ENCODE measurements around the gene DENND1A. TPM values are rescaled to one million over a fixed set of nuclear protein-coding genes. Genes with fewer than 3 reads are reported as not detected.

DENND1A gene
- total RNA-seq, 4 donors from 2014 or later: 19.2 to 26.9 (median 24.0) TPM

DNA sequence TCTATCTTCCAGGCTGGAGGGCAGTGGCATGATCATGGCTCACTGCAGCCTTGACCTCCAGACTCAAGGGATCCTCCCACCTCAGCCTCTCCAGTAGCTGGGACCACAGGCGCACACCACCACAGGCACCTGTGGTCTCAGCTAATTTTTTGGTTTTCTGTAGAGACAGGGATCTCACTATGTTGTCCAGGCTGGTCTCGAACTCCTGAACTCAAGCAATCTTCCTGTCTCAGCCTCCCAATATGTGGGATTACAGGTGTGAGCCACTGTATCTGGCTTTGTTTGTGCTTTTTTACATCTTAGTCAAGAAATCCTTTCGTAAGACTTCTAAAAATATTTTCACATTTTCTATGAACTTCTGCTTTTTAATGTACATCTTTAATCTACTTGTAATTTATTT lies 116.9 kb downstream of the DENND1A start:
- Histone ChIP-seq H3K4me1 (no peaks in the 10 kb centered on the region), H3K4me3 (no peak overlapping the region), H3K27me3 (no peaks in the 10 kb centered on the region), H3K9me3 (no peaks in the 10 kb centered on the region), H3K36me3 (no peaks in the 10 kb centered on the region), H3K27ac (replicated peaks in 1 of 4) (no peak overlapping the region)
- no peak for TF ChIP-seq CTCF (IDR thresholded peaks at IDR 0.05)
- TF ChIP-seq EP300 (IDR thresholded peaks at IDR 0.05): no peak
- no peak for TF ChIP-seq POLR2AphosphoS5 (IDR thresholded peaks at IDR 0.05)
- TF ChIP-seq POLR2A (IDR thresholded peaks at IDR 0.05; ENCODE audit: low read depth): no peak
- DNase-seq (ENCODE audit: extremely low spot score): no peak
- intact Hi-C loops (cut with DNase I): no loop called here
- WGBS: 96% methylated on average over 3 of the region's 3 CpGs

DNA sequence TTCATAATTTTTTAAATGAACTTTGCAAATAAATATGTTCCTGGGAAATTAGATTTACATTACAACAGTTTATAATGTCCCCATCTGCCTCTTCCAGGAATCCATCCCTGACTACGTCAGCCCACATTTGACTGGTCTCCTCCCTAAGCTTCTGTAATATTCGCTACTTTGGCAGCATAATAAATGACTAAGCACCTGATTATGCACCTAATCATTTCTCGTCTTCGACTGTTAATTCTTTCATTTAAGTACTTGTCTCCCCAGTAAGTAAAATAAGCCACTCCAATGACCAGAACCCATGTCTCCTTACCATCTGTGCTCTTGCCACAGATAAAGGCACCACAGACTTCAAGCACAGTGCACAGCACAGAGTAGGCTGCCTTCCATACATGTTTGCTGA lies 122.7 kb downstream of the DENND1A start:
- no peaks in the 10 kb centered on the region for H3K36me3 ChIP-seq
- H3K9me3 ChIP-seq: no peaks in the 10 kb centered on the region
- WGBS: 91% methylated on average over 4 of the region's 4 CpGs
- H3K27ac ChIP-seq (replicated peaks in 1 of 4): no peak overlapping the region
- no peak for DNase-seq (ENCODE audit: extremely low spot score)
- intact Hi-C loops (cut with DNase I): no loop called here
- no peak for TF ChIP-seq EP300 (IDR thresholded peaks at IDR 0.05)
- TF ChIP-seq CTCF (IDR thresholded peaks at IDR 0.05): no peak
- no peak for TF ChIP-seq POLR2AphosphoS5 (IDR thresholded peaks at IDR 0.05)
- TF ChIP-seq POLR2A (IDR thresholded peaks at IDR 0.05; ENCODE audit: low read depth): no peak
- no peak overlapping the region for H3K4me3 ChIP-seq
- no peaks in the 10 kb centered on the region for H3K4me1 ChIP-seq
- H3K27me3 ChIP-seq: no peaks in the 10 kb centered on the region

DNA sequence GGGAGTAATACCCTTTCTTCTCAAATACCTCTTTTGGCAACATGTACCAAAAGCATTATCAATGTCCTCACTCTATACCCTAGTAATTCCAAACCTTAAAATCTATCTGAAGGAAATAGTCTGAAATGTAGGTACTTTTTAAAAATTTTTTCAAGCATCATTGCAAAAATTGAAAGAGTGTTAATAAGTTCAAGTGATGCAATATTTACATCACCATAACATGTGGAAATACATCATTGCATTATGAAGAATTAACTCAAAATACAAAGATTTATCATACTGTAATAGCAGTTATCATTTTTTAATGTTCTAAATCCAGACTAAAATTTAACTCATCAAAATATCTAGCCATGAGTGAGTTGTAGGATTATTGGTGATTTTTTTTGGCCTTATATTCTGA lies 123.1 kb downstream of the DENND1A start:
- intact Hi-C loops (cut with DNase I): no loop called here
- H3K4me1 ChIP-seq: no peaks in the 10 kb centered on the region
- H3K27ac ChIP-seq (replicated peaks in 1 of 4): no peak overlapping the region
- no peaks in the 10 kb centered on the region for H3K36me3 ChIP-seq
- no peak for TF ChIP-seq EP300 (IDR thresholded peaks at IDR 0.05)
- TF ChIP-seq POLR2A (IDR thresholded peaks at IDR 0.05; ENCODE audit: low read depth): no peak
- no peak for TF ChIP-seq CTCF (IDR thresholded peaks at IDR 0.05)
- TF ChIP-seq POLR2AphosphoS5 (IDR thresholded peaks at IDR 0.05): no peak
- H3K4me3 ChIP-seq: no peak overlapping the region
- no peak for DNase-seq (ENCODE audit: extremely low spot score)
- H3K27me3 ChIP-seq: no peaks in the 10 kb centered on the region
- H3K9me3 ChIP-seq: no peaks in the 10 kb centered on the region

DNA sequence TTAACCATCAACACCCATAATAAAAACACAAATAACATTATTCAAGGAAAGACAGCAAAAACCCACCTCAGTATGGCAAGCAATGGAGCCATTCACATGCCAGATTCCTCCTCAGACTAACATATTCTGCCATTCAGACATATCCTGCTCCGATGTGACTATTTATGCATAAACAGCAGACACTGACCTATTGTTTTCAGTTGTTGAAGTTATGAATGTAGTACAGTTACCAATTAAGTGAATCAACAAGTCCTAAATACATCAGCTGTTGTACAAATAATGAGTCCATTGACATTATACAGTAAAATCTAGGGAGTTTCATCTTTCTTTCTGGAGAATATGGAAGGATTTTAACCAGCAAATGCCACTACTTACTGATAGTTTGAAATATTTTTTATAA lies 131.7 kb downstream of the DENND1A start:
- DNase-seq (ENCODE audit: extremely low spot score): no peak
- Histone ChIP-seq H3K4me3 (no peak overlapping the region), H3K4me1 (peaks cover 0 to 12% (median 7%) of the 10 kb centered on the region in 4 donors), H3K27ac (replicated peaks in 1 of 4) (no peak overlapping the region), H3K9me3 (no peaks in the 10 kb centered on the region), H3K27me3 (no peaks in the 10 kb centered on the region), H3K36me3 (no peaks in the 10 kb centered on the region)
- intact Hi-C loops (cut with DNase I): no loop called here
- TF ChIP-seq CTCF (IDR thresholded peaks at IDR 0.05) (no peak), POLR2AphosphoS5 (IDR thresholded peaks at IDR 0.05) (no peak), POLR2A (IDR thresholded peaks at IDR 0.05; ENCODE audit: low read depth) (no peak), EP300 (IDR thresholded peaks at IDR 0.05) (no peak)
- 95% methylated on average over 1 of the region's 1 CpG for WGBS
